ENCODE results near the gene PHLDA1.

- TF ChIP-seq CTCF (IDR thresholded peaks at IDR 0.05; ENCODE audit: low read length) (no peak), EZH2 (IDR thresholded peaks at IDR 0.05; ENCODE audit: borderline replicate concordance, low read length) (no peak)
Measured at GRCh38 chr12:76074701-76075336, 43.2 kb upstream of the PHLDA1 start.

Measured in OCI-LY1 (cell line).